Measurements from ENCODE around the gene CASZ1.

Gene CASZ1

DNA sequence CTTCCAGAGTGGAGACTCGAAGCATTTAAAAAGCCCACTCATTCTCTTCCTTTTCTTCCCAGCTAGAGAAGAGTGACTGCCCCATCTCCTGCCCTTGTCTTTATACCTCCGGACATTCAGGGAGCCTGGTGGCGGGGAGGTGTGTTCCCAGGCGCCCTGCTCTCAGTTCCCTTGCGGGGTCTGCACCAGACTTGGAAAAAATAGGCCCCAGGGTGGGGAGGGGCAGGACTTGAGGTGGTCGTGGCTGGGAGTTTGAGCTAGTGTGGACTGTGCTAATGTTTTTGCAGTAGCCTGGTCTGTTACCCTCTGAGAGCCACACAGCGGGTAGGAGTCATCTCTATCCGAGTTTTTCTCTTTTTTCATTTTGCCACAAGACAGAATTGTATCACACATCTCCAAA, 182.6 kb downstream of the CASZ1 start:
- no peaks in the 10 kb centered on the region for H3K9me2 ChIP-seq (replicated peaks; ENCODE audit: insufficient read depth, low read length)
- no peak overlapping the region for H3K4me2 ChIP-seq (ENCODE audit: low read depth, low read length, poor library complexity, severe bottlenecking)
- no peaks in the 10 kb centered on the region for H3F3A ChIP-seq (ENCODE audit: insufficient read depth)
- H2AFZ ChIP-seq (ENCODE audit: low read depth, low read length, severe bottlenecking): no peak overlapping the region
- no peaks in the 10 kb centered on the region for H3K79me2 ChIP-seq (ENCODE audit: insufficient read depth, low read length)
- no peaks in the 10 kb centered on the region for H3K27me3 ChIP-seq (ENCODE audit: low read length)
- no peak overlapping the region for H3K27ac ChIP-seq (ENCODE audit: low read depth, low read length)
- H4K20me1 ChIP-seq (ENCODE audit: low read depth, low read length): no peaks in the 10 kb centered on the region
- TF ChIP-seq, protein P1, sequence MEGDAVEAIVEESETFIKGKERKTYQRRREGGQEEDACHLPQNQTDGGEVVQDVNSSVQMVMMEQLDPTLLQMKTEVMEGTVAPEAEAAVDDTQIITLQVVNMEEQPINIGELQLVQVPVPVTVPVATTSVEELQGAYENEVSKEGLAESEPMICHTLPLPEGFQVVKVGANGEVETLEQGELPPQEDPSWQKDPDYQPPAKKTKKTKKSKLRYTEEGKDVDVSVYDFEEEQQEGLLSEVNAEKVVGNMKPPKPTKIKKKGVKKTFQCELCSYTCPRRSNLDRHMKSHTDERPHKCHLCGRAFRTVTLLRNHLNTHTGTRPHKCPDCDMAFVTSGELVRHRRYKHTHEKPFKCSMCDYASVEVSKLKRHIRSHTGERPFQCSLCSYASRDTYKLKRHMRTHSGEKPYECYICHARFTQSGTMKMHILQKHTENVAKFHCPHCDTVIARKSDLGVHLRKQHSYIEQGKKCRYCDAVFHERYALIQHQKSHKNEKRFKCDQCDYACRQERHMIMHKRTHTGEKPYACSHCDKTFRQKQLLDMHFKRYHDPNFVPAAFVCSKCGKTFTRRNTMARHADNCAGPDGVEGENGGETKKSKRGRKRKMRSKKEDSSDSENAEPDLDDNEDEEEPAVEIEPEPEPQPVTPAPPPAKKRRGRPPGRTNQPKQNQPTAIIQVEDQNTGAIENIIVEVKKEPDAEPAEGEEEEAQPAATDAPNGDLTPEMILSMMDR (IDR thresholded peaks at IDR 0.05; ENCODE audit: insufficient read depth, low read length, poor library complexity, severe bottlenecking): no peak
- no peak for TF ChIP-seq EZH2phosphoT487 (conservative IDR thresholded peaks at IDR 0.05; ENCODE audit: low read length)
- no peak overlapping the region for H3K9ac ChIP-seq (ENCODE audit: low read length)
- no peak overlapping the region for H3K4me3 ChIP-seq (ENCODE audit: insufficient read depth, low read length, poor library complexity, severe bottlenecking)
- H3K9me3 ChIP-seq (ENCODE audit: insufficient read depth, low read length): no peaks in the 10 kb centered on the region
- no peaks in the 10 kb centered on the region for H3K36me3 ChIP-seq (ENCODE audit: low read length)

DNA sequence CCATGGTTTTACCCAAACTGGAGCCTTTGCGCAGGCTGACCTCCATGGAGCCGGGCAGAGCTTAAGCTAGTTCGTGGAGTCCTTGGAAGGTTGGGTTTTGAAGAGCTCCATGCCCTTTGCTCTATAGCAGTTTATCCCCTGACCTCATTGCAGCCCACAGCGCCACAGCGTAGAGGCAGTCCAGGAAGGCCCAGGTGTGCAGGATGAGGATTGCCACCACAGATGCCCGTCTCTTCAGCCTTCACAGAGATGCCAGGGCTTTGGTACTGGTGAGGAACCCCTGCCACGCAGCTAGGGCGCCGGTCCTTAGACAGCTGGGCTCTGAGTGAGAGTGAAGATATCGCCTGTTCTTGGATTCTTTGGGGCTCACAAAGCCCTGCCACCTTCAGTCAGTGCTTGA, 183.1 kb downstream of the CASZ1 start:
- Histone ChIP-seq H3K79me2 (ENCODE audit: insufficient read depth, low read length) (no peaks in the 10 kb centered on the region), H3F3A (ENCODE audit: insufficient read depth) (no peaks in the 10 kb centered on the region), H3K4me2 (ENCODE audit: low read depth, low read length, poor library complexity, severe bottlenecking) (no peak overlapping the region), H3K9ac (ENCODE audit: low read length) (no peak overlapping the region), H3K27me3 (ENCODE audit: low read length) (no peaks in the 10 kb centered on the region), H3K36me3 (ENCODE audit: low read length) (no peaks in the 10 kb centered on the region), H2AFZ (ENCODE audit: low read depth, low read length, severe bottlenecking) (no peak overlapping the region), H3K27ac (ENCODE audit: low read depth, low read length) (no peak overlapping the region), H3K9me3 (ENCODE audit: insufficient read depth, low read length) (no peaks in the 10 kb centered on the region), H4K20me1 (ENCODE audit: low read depth, low read length) (no peaks in the 10 kb centered on the region), H3K4me3 (ENCODE audit: insufficient read depth, low read length, poor library complexity, severe bottlenecking) (no peak overlapping the region), H3K9me2 (replicated peaks; ENCODE audit: insufficient read depth, low read length) (no peaks in the 10 kb centered on the region)
- TF ChIP-seq, protein P1 (IDR thresholded peaks at IDR 0.05; ENCODE audit: insufficient read depth, low read length, poor library complexity, severe bottlenecking): no peak
- TF ChIP-seq EZH2phosphoT487 (conservative IDR thresholded peaks at IDR 0.05; ENCODE audit: low read length): no peak

DNA sequence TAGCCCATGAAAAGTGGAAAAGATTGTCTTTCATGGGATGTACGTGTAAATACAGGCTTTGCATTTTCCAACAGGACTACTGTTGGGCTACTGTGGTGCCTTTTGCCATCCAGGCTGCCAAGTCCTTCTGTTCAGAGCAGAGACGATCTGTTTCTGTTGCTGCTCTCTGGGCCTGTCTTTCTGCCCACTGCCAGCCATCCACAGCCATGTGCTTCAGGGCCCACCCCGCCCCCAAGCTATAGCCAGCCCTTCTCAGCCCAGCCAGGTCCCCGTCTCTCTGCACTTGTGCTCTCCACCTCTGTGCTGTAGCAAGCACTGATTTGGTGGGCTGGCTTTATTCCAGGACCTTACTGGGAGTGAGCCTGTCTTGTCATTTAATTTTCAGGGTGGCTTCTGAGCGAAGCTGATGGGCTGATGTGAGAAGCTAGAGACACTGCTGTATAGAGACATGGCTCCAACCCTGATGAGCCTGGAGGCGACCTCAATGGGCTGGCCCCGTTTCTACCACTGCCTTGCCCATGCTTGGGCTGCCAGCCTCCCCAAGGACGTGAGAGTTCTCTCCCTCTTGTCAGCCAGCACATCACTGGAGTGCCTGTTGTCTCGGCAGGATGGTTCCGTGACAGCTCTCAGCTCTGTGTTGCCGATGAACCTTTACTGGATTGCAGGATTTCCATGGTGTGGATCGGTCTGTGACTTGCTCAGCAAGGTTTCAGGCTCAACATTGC, 183.8 kb downstream of the CASZ1 start:
- H3K9me2 ChIP-seq (replicated peaks; ENCODE audit: insufficient read depth, low read length): no peaks in the 10 kb centered on the region
- H3K9me3 ChIP-seq (ENCODE audit: insufficient read depth, low read length): no peaks in the 10 kb centered on the region
- no peak overlapping the region for H2AFZ ChIP-seq (ENCODE audit: low read depth, low read length, severe bottlenecking)
- no peak overlapping the region for H3K4me2 ChIP-seq (ENCODE audit: low read depth, low read length, poor library complexity, severe bottlenecking)
- no peak for TF ChIP-seq EZH2phosphoT487 (conservative IDR thresholded peaks at IDR 0.05; ENCODE audit: low read length)
- TF ChIP-seq, protein P1 (IDR thresholded peaks at IDR 0.05; ENCODE audit: insufficient read depth, low read length, poor library complexity, severe bottlenecking): no peak
- no peaks in the 10 kb centered on the region for H3K36me3 ChIP-seq (ENCODE audit: low read length)
- no peaks in the 10 kb centered on the region for H3K27me3 ChIP-seq (ENCODE audit: low read length)
- H4K20me1 ChIP-seq (ENCODE audit: low read depth, low read length): no peaks in the 10 kb centered on the region
- H3F3A ChIP-seq (ENCODE audit: insufficient read depth): no peaks in the 10 kb centered on the region
- H3K27ac ChIP-seq (ENCODE audit: low read depth, low read length): no peak overlapping the region
- H3K9ac ChIP-seq (ENCODE audit: low read length): no peak overlapping the region
- H3K79me2 ChIP-seq (ENCODE audit: insufficient read depth, low read length): no peaks in the 10 kb centered on the region
- H3K4me3 ChIP-seq (ENCODE audit: insufficient read depth, low read length, poor library complexity, severe bottlenecking): no peak overlapping the region
